Gastroesophageal sphincter (tissue), 3 donors: Measurements from ENCODE around the gene TMTC1.

Experiments used
- EP300 ChIP-seq: sonication (generic); formaldehyde crosslinking; IDR thresholded peaks from one replicate; pipeline ENCODE4 v1.6.1; 2017; ENCODE audit warnings: antibody characterized with exemption, mild to moderate bottlenecking
- POLR2A ChIP-seq, 2 donors: fragments of 450-650 bp; IDR thresholded peaks; one replicate each; pipeline ENCODE4 v1.6.1; 2017; ENCODE audit warnings: antibody characterized with exemption in 2 of 2, mild to moderate bottlenecking in 2 of 2, moderate library complexity in 1 of 2
- POLR2AphosphoS5 ChIP-seq: sonication (generic); formaldehyde crosslinking; IDR thresholded peaks from one replicate; pipeline ENCODE4 v1.6.1; 2017; ENCODE audit warnings: antibody characterized with exemption
- TF ChIP-seq, protein P1 (sequence below), 4 experiments: fragments of 200-600 bp in 2 of 4; fragments of 450-650 bp in 2 of 4; sonication (generic) in 1 of 4; IDR thresholded peaks; one replicate each; pipeline ENCODE4 v1.5.1; 2017 to 2019; ENCODE audit warnings: antibody characterized with exemption in 4 of 4, mild to moderate bottlenecking in 2 of 4, moderate library complexity in 2 of 4

GRCh38 chr12:29734734-29735133 lies 49.0 kb downstream of the TMTC1 start:
- TF ChIP-seq POLR2AphosphoS5 (peak; percentile 35), EP300 (no peak), POLR2A (IDR thresholded peaks at IDR 0.05) (no peak)
- TF ChIP-seq, protein P1, sequence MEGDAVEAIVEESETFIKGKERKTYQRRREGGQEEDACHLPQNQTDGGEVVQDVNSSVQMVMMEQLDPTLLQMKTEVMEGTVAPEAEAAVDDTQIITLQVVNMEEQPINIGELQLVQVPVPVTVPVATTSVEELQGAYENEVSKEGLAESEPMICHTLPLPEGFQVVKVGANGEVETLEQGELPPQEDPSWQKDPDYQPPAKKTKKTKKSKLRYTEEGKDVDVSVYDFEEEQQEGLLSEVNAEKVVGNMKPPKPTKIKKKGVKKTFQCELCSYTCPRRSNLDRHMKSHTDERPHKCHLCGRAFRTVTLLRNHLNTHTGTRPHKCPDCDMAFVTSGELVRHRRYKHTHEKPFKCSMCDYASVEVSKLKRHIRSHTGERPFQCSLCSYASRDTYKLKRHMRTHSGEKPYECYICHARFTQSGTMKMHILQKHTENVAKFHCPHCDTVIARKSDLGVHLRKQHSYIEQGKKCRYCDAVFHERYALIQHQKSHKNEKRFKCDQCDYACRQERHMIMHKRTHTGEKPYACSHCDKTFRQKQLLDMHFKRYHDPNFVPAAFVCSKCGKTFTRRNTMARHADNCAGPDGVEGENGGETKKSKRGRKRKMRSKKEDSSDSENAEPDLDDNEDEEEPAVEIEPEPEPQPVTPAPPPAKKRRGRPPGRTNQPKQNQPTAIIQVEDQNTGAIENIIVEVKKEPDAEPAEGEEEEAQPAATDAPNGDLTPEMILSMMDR (IDR thresholded peaks at IDR 0.05) = no peak
